Measurements from ENCODE around the gene RBM12. TPM values are rescaled to one million over a fixed set of nuclear protein-coding genes. Genes with fewer than 3 reads are reported as not detected.

The RBM12 gene
- total RNA-seq, 1 donor, result 62.6 TPM

DNA sequence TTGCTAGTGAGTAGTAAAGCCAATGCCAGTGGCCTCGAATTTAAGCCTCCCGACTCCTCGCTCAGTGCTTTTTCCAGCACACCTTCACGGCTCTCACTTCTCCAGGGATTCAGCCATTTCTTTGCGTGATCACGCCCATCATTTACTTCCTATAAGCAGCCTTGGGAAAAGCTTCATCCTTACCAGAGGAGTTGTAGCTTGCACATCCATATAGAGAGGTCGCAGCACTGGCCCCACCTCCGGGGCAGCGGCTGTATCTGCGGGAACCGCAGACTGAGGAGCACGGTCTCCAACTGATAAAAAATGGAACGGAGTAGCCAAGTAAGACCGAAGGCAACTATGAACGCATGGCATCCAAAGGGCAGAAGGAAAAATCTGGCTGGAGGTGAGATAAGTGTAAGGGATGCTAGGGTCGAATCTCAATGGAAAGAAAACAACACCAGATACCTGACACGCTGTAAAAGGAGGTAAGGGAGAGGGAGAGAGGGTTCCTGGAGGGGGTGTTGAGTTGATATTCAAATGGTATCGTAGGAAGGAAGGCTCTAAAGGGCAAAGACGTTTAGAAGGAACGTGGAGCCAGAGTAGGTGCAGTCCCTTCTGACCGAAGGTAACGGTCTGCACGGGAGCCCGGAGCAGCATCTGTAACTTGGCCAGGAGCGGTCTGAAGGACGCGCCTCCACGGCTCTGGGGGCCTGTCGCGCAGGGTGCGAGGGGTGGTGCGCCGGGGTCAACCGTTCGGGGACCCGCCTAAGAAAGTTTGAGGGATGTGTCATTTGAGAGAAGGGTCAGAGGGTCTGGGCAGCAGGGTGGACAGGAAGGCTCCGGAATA lies 33.8 kb upstream of the RBM12 start:
- H3K79me2 ChIP-seq (ENCODE audit: insufficient read depth, low read length), result peaks cover 32% of the 10 kb centered on the region
- peak overlapping the region; percentile 99 for H3K4me2 ChIP-seq (ENCODE audit: insufficient read depth, low read length)
- H3K4me1 ChIP-seq (ENCODE audit: insufficient read depth, low read length), result peaks cover 24% of the 10 kb centered on the region
- TF ChIP-seq, protein P1, sequence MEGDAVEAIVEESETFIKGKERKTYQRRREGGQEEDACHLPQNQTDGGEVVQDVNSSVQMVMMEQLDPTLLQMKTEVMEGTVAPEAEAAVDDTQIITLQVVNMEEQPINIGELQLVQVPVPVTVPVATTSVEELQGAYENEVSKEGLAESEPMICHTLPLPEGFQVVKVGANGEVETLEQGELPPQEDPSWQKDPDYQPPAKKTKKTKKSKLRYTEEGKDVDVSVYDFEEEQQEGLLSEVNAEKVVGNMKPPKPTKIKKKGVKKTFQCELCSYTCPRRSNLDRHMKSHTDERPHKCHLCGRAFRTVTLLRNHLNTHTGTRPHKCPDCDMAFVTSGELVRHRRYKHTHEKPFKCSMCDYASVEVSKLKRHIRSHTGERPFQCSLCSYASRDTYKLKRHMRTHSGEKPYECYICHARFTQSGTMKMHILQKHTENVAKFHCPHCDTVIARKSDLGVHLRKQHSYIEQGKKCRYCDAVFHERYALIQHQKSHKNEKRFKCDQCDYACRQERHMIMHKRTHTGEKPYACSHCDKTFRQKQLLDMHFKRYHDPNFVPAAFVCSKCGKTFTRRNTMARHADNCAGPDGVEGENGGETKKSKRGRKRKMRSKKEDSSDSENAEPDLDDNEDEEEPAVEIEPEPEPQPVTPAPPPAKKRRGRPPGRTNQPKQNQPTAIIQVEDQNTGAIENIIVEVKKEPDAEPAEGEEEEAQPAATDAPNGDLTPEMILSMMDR (IDR thresholded peaks at IDR 0.05; ENCODE audit: extremely low read depth, low read depth, low read length), result no peak
- H3K4me3 ChIP-seq (ENCODE audit: insufficient read depth, low read length), result peak overlapping the region; percentile 95
- peaks cover 33% of the 10 kb centered on the region for H3K36me3 ChIP-seq (ENCODE audit: insufficient read depth, low read length)
- H3K9me3 ChIP-seq (ENCODE audit: low read depth, low read length), result no peaks in the 10 kb centered on the region
- peaks cover 5% of the 10 kb centered on the region for H4K20me1 ChIP-seq (ENCODE audit: insufficient read depth, low read length)
- no peaks in the 10 kb centered on the region for H3K27me3 ChIP-seq (ENCODE audit: insufficient read depth, low read length)
- H2AFZ ChIP-seq (ENCODE audit: low read length), result peak overlapping the region; percentile 77
- H3K27ac ChIP-seq (ENCODE audit: low read depth, low read length), result peak overlapping the region; percentile 92
- DNase-seq (ENCODE audit: insufficient read length, low spot score, missing footprints), result peak; percentile 92

DNA sequence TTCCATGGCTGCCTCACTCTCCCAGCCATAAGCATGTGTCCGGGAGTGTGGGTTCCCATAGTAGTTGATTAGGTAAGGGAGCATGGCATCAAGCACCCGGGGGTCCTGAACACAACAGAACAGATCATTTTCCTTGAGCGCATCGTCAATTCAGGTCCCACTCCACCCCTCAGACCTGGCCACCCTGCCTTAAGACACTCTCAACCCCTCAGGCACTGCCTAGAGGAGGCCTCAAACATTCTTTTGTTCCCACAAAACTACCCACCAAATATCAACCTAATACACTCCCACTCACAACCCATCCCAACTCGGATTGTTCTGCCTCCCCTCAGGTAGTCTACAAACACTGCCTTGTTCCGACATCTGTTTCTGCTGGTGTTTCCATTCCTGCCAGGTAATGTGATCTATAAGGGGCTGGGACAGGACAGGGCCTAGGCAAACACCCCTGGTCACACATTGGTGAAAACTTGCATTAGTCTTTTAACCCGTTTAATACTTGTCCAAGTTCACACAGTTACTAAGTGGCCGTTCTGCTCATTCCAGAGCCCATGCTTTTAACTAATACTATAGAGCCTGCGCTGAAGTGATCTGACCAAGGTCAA lies 33.1 kb upstream of the RBM12 start:
- H3K27ac ChIP-seq (ENCODE audit: low read depth, low read length), result peak overlapping the region; percentile 92
- peaks cover 32% of the 10 kb centered on the region for H3K79me2 ChIP-seq (ENCODE audit: insufficient read depth, low read length)
- peak overlapping the region; percentile 77 for H2AFZ ChIP-seq (ENCODE audit: low read length)
- H3K4me3 ChIP-seq (ENCODE audit: insufficient read depth, low read length), result peak overlapping the region; percentile 95
- peaks cover 26% of the 10 kb centered on the region for H3K36me3 ChIP-seq (ENCODE audit: insufficient read depth, low read length)
- H3K27me3 ChIP-seq (ENCODE audit: insufficient read depth, low read length), result no peaks in the 10 kb centered on the region
- DNase-seq (ENCODE audit: insufficient read length, low spot score, missing footprints), result peak; percentile 36
- peak overlapping the region; percentile 99 for H3K4me2 ChIP-seq (ENCODE audit: insufficient read depth, low read length)
- H3K9me3 ChIP-seq (ENCODE audit: low read depth, low read length), result no peaks in the 10 kb centered on the region
- TF ChIP-seq, protein P1 (IDR thresholded peaks at IDR 0.05; ENCODE audit: extremely low read depth, low read depth, low read length), result no peak
- peaks cover 5% of the 10 kb centered on the region for H4K20me1 ChIP-seq (ENCODE audit: insufficient read depth, low read length)
- peaks cover 22% of the 10 kb centered on the region for H3K4me1 ChIP-seq (ENCODE audit: insufficient read depth, low read length)

DNA sequence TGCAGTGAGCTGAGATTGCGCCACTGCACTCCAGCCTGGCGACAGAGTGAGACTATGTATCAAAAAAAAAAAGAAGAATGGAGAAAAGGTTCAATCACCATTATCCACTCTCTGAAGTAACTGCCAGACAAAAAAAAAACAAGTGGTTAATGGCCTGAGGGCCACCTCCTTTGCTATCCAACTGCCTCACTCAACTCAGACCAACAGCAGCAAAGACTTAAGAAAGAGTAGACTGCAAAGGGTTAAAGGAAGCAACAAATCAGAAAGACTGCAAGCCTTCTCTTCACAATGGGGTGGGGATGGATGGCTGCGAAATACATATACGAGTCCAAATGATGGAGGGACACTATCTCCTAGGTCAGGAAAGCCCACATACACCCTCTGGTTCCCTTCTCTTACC lies 31.3 kb upstream of the RBM12 start:
- Histone ChIP-seq H3K36me3 (ENCODE audit: insufficient read depth, low read length) (peaks cover 13% of the 10 kb centered on the region), H3K4me2 (ENCODE audit: insufficient read depth, low read length) (no peak overlapping the region), H3K79me2 (ENCODE audit: insufficient read depth, low read length) (peaks cover 28% of the 10 kb centered on the region), H3K9me3 (ENCODE audit: low read depth, low read length) (no peaks in the 10 kb centered on the region), H3K4me1 (ENCODE audit: insufficient read depth, low read length) (peaks cover 17% of the 10 kb centered on the region), H2AFZ (ENCODE audit: low read length) (no peak overlapping the region), H3K4me3 (ENCODE audit: insufficient read depth, low read length) (no peak overlapping the region), H3K27me3 (ENCODE audit: insufficient read depth, low read length) (no peaks in the 10 kb centered on the region), H3K27ac (ENCODE audit: low read depth, low read length) (no peak overlapping the region), H4K20me1 (ENCODE audit: insufficient read depth, low read length) (no peaks in the 10 kb centered on the region)
- TF ChIP-seq, protein P1 (IDR thresholded peaks at IDR 0.05; ENCODE audit: extremely low read depth, low read depth, low read length), result no peak
- DNase-seq (ENCODE audit: insufficient read length, low spot score, missing footprints), result peak; percentile 35

DNA sequence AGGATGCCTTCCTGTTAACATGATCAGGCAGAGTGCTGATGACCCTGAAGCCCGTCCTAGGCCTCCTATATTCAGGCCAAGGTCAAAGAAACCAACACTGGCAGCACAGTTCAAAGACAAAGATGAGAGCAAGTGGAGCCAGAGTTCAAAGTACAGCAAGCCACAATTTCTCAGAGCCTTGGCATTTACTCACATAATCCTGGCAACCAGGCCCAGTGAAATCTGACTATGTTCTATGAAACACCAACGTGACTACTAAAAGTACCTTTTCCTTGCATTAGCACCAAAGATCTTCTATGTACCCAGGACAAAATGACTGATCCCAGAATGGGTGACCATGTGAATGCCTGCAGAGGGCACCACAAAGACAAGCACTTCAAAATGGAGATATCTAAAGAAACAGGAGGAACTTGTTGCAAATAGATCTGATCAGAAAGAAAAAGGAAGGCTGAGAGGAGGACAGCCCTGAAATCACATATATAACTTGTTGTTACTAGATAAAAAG lies 30.6 kb upstream of the RBM12 start:
- TF ChIP-seq, protein P1 (IDR thresholded peaks at IDR 0.05; ENCODE audit: extremely low read depth, low read depth, low read length), result no peak
- H3K9me3 ChIP-seq (ENCODE audit: low read depth, low read length), result no peaks in the 10 kb centered on the region
- H3K4me3 ChIP-seq (ENCODE audit: insufficient read depth, low read length), result no peak overlapping the region
- no peak overlapping the region for H3K27ac ChIP-seq (ENCODE audit: low read depth, low read length)
- H3K27me3 ChIP-seq (ENCODE audit: insufficient read depth, low read length), result no peaks in the 10 kb centered on the region
- no peak overlapping the region for H2AFZ ChIP-seq (ENCODE audit: low read length)
- no peak overlapping the region for H3K4me2 ChIP-seq (ENCODE audit: insufficient read depth, low read length)
- peaks cover 12% of the 10 kb centered on the region for H3K4me1 ChIP-seq (ENCODE audit: insufficient read depth, low read length)
- no peaks in the 10 kb centered on the region for H4K20me1 ChIP-seq (ENCODE audit: insufficient read depth, low read length)
- DNase-seq (ENCODE audit: insufficient read length, low spot score, missing footprints), result peak; percentile 47
- H3K79me2 ChIP-seq (ENCODE audit: insufficient read depth, low read length), result peaks cover 26% of the 10 kb centered on the region
- peaks cover 18% of the 10 kb centered on the region for H3K36me3 ChIP-seq (ENCODE audit: insufficient read depth, low read length)
